Measurements from ENCODE around the gene RBM17. TPM values are rescaled to one million over a fixed set of nuclear protein-coding genes. Genes with fewer than 3 reads are reported as not detected.

Gene RBM17
- total and polyA plus RNA-seq, 2 of the 4 experiments (the other 2 are of a cell fraction), result 24.6 to 56.7 TPM

- no peak overlapping the region for H3K23ac ChIP-seq (ENCODE audit: low read depth, low read length)
- no peak overlapping the region for H3K4me2 ChIP-seq (ENCODE audit: low read depth, low read length)
- DNase-seq (no peak), ATAC-seq (ENCODE audit: low read depth) (no peak)
- H4K20me1 ChIP-seq (ENCODE audit: insufficient read depth, low read length), result no peaks in the 10 kb centered on the region
- 79% methylated on average over 3 of the region's 10 CpGs; no CpG with 5 or more reads in 1 of the 2 experiments for WGBS, 2 experiments (ENCODE audit: extremely low coverage in 2 of 2, insufficient read length in 1 of 2)
- no peak overlapping the region for H2AK9ac ChIP-seq (replicated peaks; ENCODE audit: low read depth, low read length, poor library complexity)
- no peak overlapping the region for H4K5ac ChIP-seq (ENCODE audit: low read depth, low read length)
- peaks cover 2% of the 10 kb centered on the region; the same call in 1 of the 2 replicates for H3K9me3 ChIP-seq (ENCODE audit: control insufficient read depth, insufficient read depth, low read length)
- no peak overlapping the region for H2AK5ac ChIP-seq (ENCODE audit: low read depth, low read length)
- TF ChIP-seq SMC3 (IDR thresholded peaks at IDR 0.05; ENCODE audit: low read depth, low read length), result no peak
- TF ChIP-seq POLR2A (IDR thresholded peaks at IDR 0.05; ENCODE audit: low read depth, low read length), result no peak
- no peak for TF ChIP-seq MXI1 (IDR thresholded peaks at IDR 0.05; ENCODE audit: borderline replicate concordance, low read depth, low read length)
- no peak for TF ChIP-seq ELK1 (IDR thresholded peaks at IDR 0.05; ENCODE audit: borderline replicate concordance, low read depth, low read length)
- no peak for TF ChIP-seq NFE2L2 (IDR thresholded peaks at IDR 0.05; ENCODE audit: low read depth, low read length)
- TF ChIP-seq RAD21 (IDR thresholded peaks at IDR 0.05; ENCODE audit: low read length), result no peak
- TF ChIP-seq RFX5 (IDR thresholded peaks at IDR 0.05; ENCODE audit: low read depth, low read length), result no peak
- no peak for TF ChIP-seq RCOR1 (IDR thresholded peaks at IDR 0.05; ENCODE audit: insufficient replicate concordance, low read length)
- TF ChIP-seq USF2 (IDR thresholded peaks at IDR 0.05; ENCODE audit: low read depth, low read length), result no peak
- TF ChIP-seq CHD1 (IDR thresholded peaks at IDR 0.05; ENCODE audit: low read depth, low read length), result no peak
- TF ChIP-seq MAZ (IDR thresholded peaks at IDR 0.05; ENCODE audit: borderline replicate concordance, low read depth, low read length), result no peak
- no peak for TF ChIP-seq CEBPB (IDR thresholded peaks at IDR 0.05; ENCODE audit: low read depth, low read length)
- CTCF ChIA-PET, result interaction anchor here (0.6 kb wide), 1 partner anchor 101 kb away, joined by 4 read pairs; no protein-coding TSS in a partner anchor
- H2BK20ac ChIP-seq (ENCODE audit: low read depth, low read length), result no peak overlapping the region
- H3K9me1 ChIP-seq (ENCODE audit: insufficient read depth, low read length), result no peaks in the 10 kb centered on the region
- H3K4ac ChIP-seq (ENCODE audit: low read depth, low read length), result no peak overlapping the region
- H3K27me3 ChIP-seq (ENCODE audit: control insufficient read depth, insufficient read depth, low read length), result peaks cover 30% of the 10 kb centered on the region
- H2BK5ac ChIP-seq (ENCODE audit: low read depth, low read length, poor library complexity, severe bottlenecking), result no peak overlapping the region
- peak overlapping the region; percentile 23 for H2AFZ ChIP-seq (replicated peaks; ENCODE audit: low read length, poor library complexity)
- H4K8ac ChIP-seq (ENCODE audit: low read depth in 2 of 2, low read length in 2 of 2), result no peak overlapping the region
- no peak overlapping the region for H2BK120ac ChIP-seq (ENCODE audit: low read depth, low read length)
- POLR2A ChIA-PET (ENCODE audit: unreplicated experiment), result no interaction called here
- no peak overlapping the region for H3K14ac ChIP-seq (replicated peaks; ENCODE audit: low read depth, low read length)
- H2BK15ac ChIP-seq (ENCODE audit: low read depth, low read length), result no peak overlapping the region
- no peak overlapping the region for H3K27ac ChIP-seq (ENCODE audit: insufficient read depth, low read length)
- H3K56ac ChIP-seq (ENCODE audit: extremely low read depth, insufficient read depth, low read length), result no peak overlapping the region
- H3K9ac ChIP-seq (ENCODE audit: low read depth, low read length), result no peak overlapping the region
- H3K36me3 ChIP-seq (ENCODE audit: control insufficient read depth, insufficient read depth, low read length), result no peaks in the 10 kb centered on the region
- intact Hi-C loops (cut with micrococcal nuclease) (no loop called here), in situ Hi-C loops (cut with MboI; ENCODE audit: low sequenced_read_pairs) (no loop called here), dilution Hi-C loops (cut with HindIII; ENCODE audit: low sequenced_read_pairs, unreplicated experiment) (no loop called here)
- H4K91ac ChIP-seq (ENCODE audit: insufficient read depth, low read depth, low read length), result no peak overlapping the region
- BruUV-seq (replicated peaks), result no TSS peak
- H3K4me3 ChIP-seq (ENCODE audit: insufficient read depth, low read depth, low read length), result no peak overlapping the region
- no peaks in the 10 kb centered on the region for H3K79me1 ChIP-seq (ENCODE audit: low read depth in 1 of 2, low read length in 2 of 2)
- H3K18ac ChIP-seq (ENCODE audit: low read depth, low read length), result no peak overlapping the region
- H3K4me1 ChIP-seq (ENCODE audit: control insufficient read depth, insufficient read depth, low read length), result peaks cover 4% of the 10 kb centered on the region
Observed at GRCh38 chr10:6071181-6072175, 17.4 kb upstream of the RBM17 start.

Data from IMR-90 (cell line).